Astrocyte (in vitro differentiated cells and primary cell): ENCODE results near the gene PRIMPOL. TPM values are rescaled to one million over a fixed set of nuclear protein-coding genes. Genes with fewer than 3 reads are reported as not detected.

Experiments used
- DNase-seq: peaks from one replicate; pipeline ENCODE4 v3.0.0-alpha.2; 2010; ENCODE audit warnings: low read depth
- FAIRE-seq: peaks from 2 replicates; lab custom pipeline; 2011; peaks lifted over from hg19 to GRCh38; lab: Jason Lieb, UNC
- H2AFZ ChIP-seq: 2 replicates; pipeline ENCODE4 v1.6.0; 2012; ENCODE audit warnings: low read depth, low read length, inconsistent platforms
- H3K27ac ChIP-seq: 2 replicates; pipeline ENCODE4 v1.5.1; 2011; ENCODE audit warnings: low read depth, low read length, inconsistent platforms
- H3K27me3 ChIP-seq: 2 replicates; pipeline ENCODE4 v1.6.0; 2011; ENCODE audit warnings: low read length, inconsistent platforms; ENCODE audit not compliant: insufficient read depth
- H3K36me3 ChIP-seq: 2 replicates; pipeline ENCODE4 v1.5.1; 2011; ENCODE audit warnings: low read length, inconsistent platforms; ENCODE audit not compliant: insufficient read depth
- H3K4me1 ChIP-seq: 2 replicates; pipeline ENCODE4 v1.5.1; 2011; ENCODE audit warnings: low read length, inconsistent platforms; ENCODE audit not compliant: insufficient read depth
- H3K4me2 ChIP-seq: 2 replicates; pipeline ENCODE4 v1.6.0; 2012; ENCODE audit warnings: low read length, inconsistent platforms
- H3K4me3 ChIP-seq: 2 replicates; pipeline ENCODE4 v1.5.1; 2011; ENCODE audit warnings: low read depth, mild to moderate bottlenecking, low read length, inconsistent platforms; ENCODE audit not compliant: insufficient read depth
- H3K79me2 ChIP-seq: 2 replicates; pipeline ENCODE4 v1.6.0; 2012; ENCODE audit warnings: mild to moderate bottlenecking, low read length, inconsistent platforms; ENCODE audit not compliant: insufficient read depth
- H3K9ac ChIP-seq: 2 replicates; pipeline ENCODE4 v1.6.0; 2012; ENCODE audit warnings: mild to moderate bottlenecking, low read length, inconsistent platforms
- H3K9me3 ChIP-seq: 2 replicates; pipeline ENCODE4 v1.5.1; 2012; ENCODE audit warnings: low read depth, mild to moderate bottlenecking, low read length, inconsistent platforms; ENCODE audit not compliant: insufficient read depth
- H4K20me1 ChIP-seq: 2 replicates; pipeline ENCODE4 v1.6.0; 2012; ENCODE audit warnings: low read length, inconsistent platforms; ENCODE audit not compliant: insufficient read depth
- H3K27ac Mint-ChIP-seq: one replicate; pipeline ENCODE4 v1.8.0; 2021; ENCODE audit warnings: mild to moderate bottlenecking, mixed read lengths; ENCODE audit not compliant: unreplicated experiment
- H3K27me3 Mint-ChIP-seq: one replicate; pipeline ENCODE4 v1.8.0; 2021; ENCODE audit warnings: low read depth, mixed read lengths; ENCODE audit not compliant: unreplicated experiment
- H3K36me3 Mint-ChIP-seq: one replicate; pipeline ENCODE4 v1.8.0; 2021; ENCODE audit warnings: low read depth, mixed read lengths; ENCODE audit not compliant: unreplicated experiment
- H3K4me1 Mint-ChIP-seq: one replicate; pipeline ENCODE4 v1.8.0; 2021; ENCODE audit warnings: low read depth, mixed read lengths; ENCODE audit not compliant: unreplicated experiment
- H3K4me3 Mint-ChIP-seq: one replicate; pipeline ENCODE4 v1.8.0; 2021; ENCODE audit warnings: mild to moderate bottlenecking, moderate library complexity, mixed read lengths; ENCODE audit not compliant: unreplicated experiment
- H3K9me3 Mint-ChIP-seq: one replicate; pipeline ENCODE4 v1.8.0; 2021; ENCODE audit warnings: mild to moderate bottlenecking, mixed read lengths; ENCODE audit not compliant: unreplicated experiment
- EZH2 ChIP-seq: IDR thresholded peaks from 2 replicates; pipeline ENCODE4 v1.6.1; 2012; ENCODE audit warnings: mild to moderate bottlenecking, low read length, inconsistent platforms; ENCODE audit not compliant: insufficient read depth
- total RNA-seq: library from RNA; stranded (reverse); gene quantifications from 2 replicates; pipeline ENCODE4 v1.2.1, GENCODE V29; 2021
- TF ChIP-seq, protein P1 (sequence below): IDR thresholded peaks from 2 replicates; pipeline ENCODE4 v1.5.1; 2011; ENCODE audit warnings: low read depth, mild to moderate bottlenecking, inconsistent platforms, low read length, moderate library complexity; ENCODE audit not compliant: insufficient read depth

Gene PRIMPOL
- total RNA-seq, 1 donor from 2014 or later, result 6.5 TPM

GRCh38 chr4:184616633-184617551 is 32.6 kb upstream of the PRIMPOL start:
- H3K9me3 Mint-ChIP-seq, result peaks cover 9% of the 10 kb centered on the region
- no peak for DNase-seq
- H3K27ac Mint-ChIP-seq, result no peak overlapping the region
- Histone ChIP-seq H3K4me1 (no peaks in the 10 kb centered on the region), H4K20me1 (no peaks in the 10 kb centered on the region), H3K27ac (no peak overlapping the region), H3K4me2 (no peak overlapping the region), H2AFZ (no peak overlapping the region), H3K9me3 (peaks cover 4% of the 10 kb centered on the region), H3K79me2 (no peaks in the 10 kb centered on the region), H3K36me3 (no peaks in the 10 kb centered on the region), H3K9ac (no peak overlapping the region), H3K27me3 (no peaks in the 10 kb centered on the region), H3K4me3 (no peak overlapping the region)
- H3K4me1 Mint-ChIP-seq, result no peaks in the 10 kb centered on the region
- H3K27me3 Mint-ChIP-seq, result no peaks in the 10 kb centered on the region
- no peak for TF ChIP-seq EZH2
- TF ChIP-seq, protein P1, sequence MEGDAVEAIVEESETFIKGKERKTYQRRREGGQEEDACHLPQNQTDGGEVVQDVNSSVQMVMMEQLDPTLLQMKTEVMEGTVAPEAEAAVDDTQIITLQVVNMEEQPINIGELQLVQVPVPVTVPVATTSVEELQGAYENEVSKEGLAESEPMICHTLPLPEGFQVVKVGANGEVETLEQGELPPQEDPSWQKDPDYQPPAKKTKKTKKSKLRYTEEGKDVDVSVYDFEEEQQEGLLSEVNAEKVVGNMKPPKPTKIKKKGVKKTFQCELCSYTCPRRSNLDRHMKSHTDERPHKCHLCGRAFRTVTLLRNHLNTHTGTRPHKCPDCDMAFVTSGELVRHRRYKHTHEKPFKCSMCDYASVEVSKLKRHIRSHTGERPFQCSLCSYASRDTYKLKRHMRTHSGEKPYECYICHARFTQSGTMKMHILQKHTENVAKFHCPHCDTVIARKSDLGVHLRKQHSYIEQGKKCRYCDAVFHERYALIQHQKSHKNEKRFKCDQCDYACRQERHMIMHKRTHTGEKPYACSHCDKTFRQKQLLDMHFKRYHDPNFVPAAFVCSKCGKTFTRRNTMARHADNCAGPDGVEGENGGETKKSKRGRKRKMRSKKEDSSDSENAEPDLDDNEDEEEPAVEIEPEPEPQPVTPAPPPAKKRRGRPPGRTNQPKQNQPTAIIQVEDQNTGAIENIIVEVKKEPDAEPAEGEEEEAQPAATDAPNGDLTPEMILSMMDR, result no peak
- no peak overlapping the region for H3K4me3 Mint-ChIP-seq
- peaks cover 6% of the 10 kb centered on the region for H3K36me3 Mint-ChIP-seq
- FAIRE-seq, result no peak

DNA sequence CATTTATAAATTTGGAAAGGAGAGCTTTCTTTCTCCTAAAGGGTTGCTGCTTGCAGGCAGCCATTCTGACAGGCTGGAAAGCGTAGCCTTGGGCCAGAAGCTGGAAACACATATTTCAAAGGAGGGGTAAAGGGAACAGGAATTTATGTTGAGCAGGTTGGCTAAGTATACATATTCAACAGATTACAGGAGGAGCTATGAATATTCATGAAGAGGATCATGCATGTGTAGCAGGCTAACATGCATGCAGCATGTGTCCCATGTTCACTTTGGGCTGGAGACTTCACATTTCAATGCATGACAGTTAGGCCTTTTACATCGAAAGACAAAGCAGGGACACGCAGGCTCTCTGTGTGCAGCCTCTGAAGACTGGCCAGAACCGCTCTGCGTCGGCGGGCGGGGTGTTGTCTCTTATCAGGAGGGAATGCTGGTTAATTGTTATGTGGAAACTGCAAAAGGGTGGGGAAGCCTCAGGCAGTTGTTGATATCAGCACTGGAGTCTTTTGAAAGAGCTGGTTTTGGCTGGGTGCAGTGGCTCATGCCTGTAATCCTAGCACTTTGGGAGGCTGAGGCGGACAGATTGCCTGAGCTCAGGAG is 31.8 kb upstream of the PRIMPOL start:
- Histone ChIP-seq H3K4me2 (no peak overlapping the region), H3K9me3 (peaks cover 4% of the 10 kb centered on the region), H3K27ac (no peak overlapping the region), H3K79me2 (no peaks in the 10 kb centered on the region), H3K4me1 (no peaks in the 10 kb centered on the region), H3K9ac (no peak overlapping the region), H2AFZ (no peak overlapping the region), H3K27me3 (no peaks in the 10 kb centered on the region), H4K20me1 (no peaks in the 10 kb centered on the region), H3K36me3 (no peaks in the 10 kb centered on the region), H3K4me3 (no peak overlapping the region)
- no peak for FAIRE-seq
- Mint-ChIP-seq H3K36me3 (peaks cover 6% of the 10 kb centered on the region), H3K27me3 (no peaks in the 10 kb centered on the region), H3K27ac (no peak overlapping the region), H3K4me1 (no peaks in the 10 kb centered on the region), H3K9me3 (peaks cover 9% of the 10 kb centered on the region), H3K4me3 (no peak overlapping the region)
- TF ChIP-seq EZH2, result no peak
- TF ChIP-seq, protein P1, result no peak
- DNase-seq, result no peak
